ENCODE measurements around the gene TM9SF3.

TM9SF3 gene

GRCh38 chr10:96516337-96516736 is 70.5 kb downstream of the TM9SF3 start:
- H3K36me3 ChIP-seq (ENCODE audit: insufficient read depth, low read length), result peaks cover 14% of the 10 kb centered on the region; the same call in 1 of the 2 replicates
- no peaks in the 10 kb centered on the region for H4K20me1 ChIP-seq (ENCODE audit: insufficient read depth, low read length)
- no peaks in the 10 kb centered on the region for H3F3A ChIP-seq (ENCODE audit: insufficient read depth, low read length)
- no peaks in the 10 kb centered on the region for H3K9me2 ChIP-seq (ENCODE audit: low read depth, low read length)
- no peak overlapping the region for H3K4me3 ChIP-seq (ENCODE audit: low read depth, low read length, poor library complexity, severe bottlenecking)
- H3K4me1 ChIP-seq (ENCODE audit: insufficient read depth, low read length, severe bottlenecking), result peaks cover 18% of the 10 kb centered on the region
- no peak overlapping the region for H3K9ac ChIP-seq (ENCODE audit: low read length)
- H3K79me2 ChIP-seq (ENCODE audit: insufficient read depth, low read length), result no peaks in the 10 kb centered on the region
- no peaks in the 10 kb centered on the region for H3K9me3 ChIP-seq (ENCODE audit: low read length)
- no peaks in the 10 kb centered on the region for H3K27me3 ChIP-seq (ENCODE audit: insufficient read depth, low read length)
- H3K27ac ChIP-seq (ENCODE audit: low read depth, low read length, poor library complexity, severe bottlenecking), result no peak overlapping the region
- H2AFZ ChIP-seq (ENCODE audit: low read length), result no peak overlapping the region
- no peak overlapping the region for H3K4me2 ChIP-seq (ENCODE audit: low read length)
- no peak for TF ChIP-seq EZH2 (IDR thresholded peaks at IDR 0.05; ENCODE audit: borderline replicate concordance, low read length)
- TF ChIP-seq CTCF (IDR thresholded peaks at IDR 0.05; ENCODE audit: low read length), result no peak

DNA sequence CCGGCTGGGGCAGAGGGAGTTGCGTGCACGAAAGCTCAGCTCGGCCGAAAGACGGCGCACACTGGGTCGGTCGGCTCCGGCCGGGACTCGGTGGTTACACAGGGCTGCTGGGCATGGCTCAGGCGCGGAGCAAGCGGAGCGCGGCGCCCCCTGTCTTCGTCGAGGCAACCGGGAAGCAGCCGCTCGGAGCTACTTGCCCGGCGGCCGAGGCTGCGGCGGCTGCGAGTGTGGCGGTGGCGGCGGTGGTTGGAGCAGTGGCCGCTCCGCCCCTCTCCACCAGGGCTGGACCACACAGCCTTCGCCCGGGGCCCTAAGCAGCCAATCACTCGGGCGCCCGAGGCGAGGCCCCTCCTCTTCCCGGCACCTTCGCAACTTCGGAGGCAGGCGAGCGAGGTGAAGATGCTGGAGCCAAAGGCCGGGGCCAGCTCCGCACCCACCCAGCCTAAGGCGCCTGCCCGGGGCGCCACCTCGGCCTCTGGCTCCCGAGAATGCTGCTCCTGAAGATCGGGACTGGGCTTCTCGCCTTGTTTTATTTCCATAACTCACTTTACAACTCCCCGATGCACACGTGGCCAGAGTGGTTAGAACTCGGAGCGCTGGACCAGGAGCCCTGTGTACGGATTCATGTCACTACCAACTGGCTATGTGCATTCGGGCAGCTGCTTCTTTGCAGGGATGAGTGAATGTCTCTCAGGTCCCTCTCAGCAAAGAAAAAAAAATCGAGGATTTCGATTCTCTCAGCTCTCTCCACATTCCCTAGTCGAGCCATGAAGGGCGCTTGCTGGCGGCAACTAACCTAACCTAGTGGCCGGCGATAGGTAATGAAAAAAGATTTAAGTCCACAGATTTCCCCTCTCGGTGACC is 72.9 kb downstream of the TM9SF3 start, which contains the start of gene TLL2:
Gene TLL2, minus strand, starts transcription at position 229 of the 864 bp plus-strand sequence. CDS start 241 bp downstream, outside the sequence.
- Histone ChIP-seq H3K79me2 (ENCODE audit: insufficient read depth, low read length) (no peaks in the 10 kb centered on the region), H4K20me1 (ENCODE audit: insufficient read depth, low read length) (no peaks in the 10 kb centered on the region), H3K9me3 (ENCODE audit: low read length) (no peaks in the 10 kb centered on the region), H3K4me3 (ENCODE audit: low read depth, low read length, poor library complexity, severe bottlenecking) (peak within 1 kb of the TSS; percentile 59), H3K27ac (ENCODE audit: low read depth, low read length, poor library complexity, severe bottlenecking) (no peak within 1 kb of the TSS), H3K9me2 (ENCODE audit: low read depth, low read length) (no peaks in the 10 kb centered on the region), H3K27me3 (ENCODE audit: insufficient read depth, low read length) (no peaks in the 10 kb centered on the region), H3K4me1 (ENCODE audit: insufficient read depth, low read length, severe bottlenecking) (peaks cover 18% of the 10 kb centered on the region), H2AFZ (ENCODE audit: low read length) (no peak within 1 kb of the TSS), H3K9ac (ENCODE audit: low read length) (peak within 1 kb of the TSS; percentile 23; the same call in 1 of the 2 replicates), H3K36me3 (ENCODE audit: insufficient read depth, low read length) (no peaks in the 10 kb centered on the region; the same call in 1 of the 2 replicates), H3K4me2 (ENCODE audit: low read length) (peak within 1 kb of the TSS; percentile 90), H3F3A (ENCODE audit: insufficient read depth, low read length) (no peaks in the 10 kb centered on the region)
- TF ChIP-seq CTCF (IDR thresholded peaks at IDR 0.05; ENCODE audit: low read length) (peak; percentile 38), EZH2 (IDR thresholded peaks at IDR 0.05; ENCODE audit: borderline replicate concordance, low read length) (no peak)

GRCh38 chr10:96513305-96513697 is 73.5 kb downstream of the TM9SF3 start:
- H3K36me3 ChIP-seq (ENCODE audit: insufficient read depth, low read length), result no peaks in the 10 kb centered on the region
- H2AFZ ChIP-seq (ENCODE audit: low read length), result no peak overlapping the region
- H3K9ac ChIP-seq (ENCODE audit: low read length), result peak overlapping the region; percentile 23; the same call in 1 of the 2 replicates
- H3K79me2 ChIP-seq (ENCODE audit: insufficient read depth, low read length), result no peaks in the 10 kb centered on the region
- H3K27ac ChIP-seq (ENCODE audit: low read depth, low read length, poor library complexity, severe bottlenecking), result no peak overlapping the region
- peak overlapping the region; percentile 59 for H3K4me3 ChIP-seq (ENCODE audit: low read depth, low read length, poor library complexity, severe bottlenecking)
- no peaks in the 10 kb centered on the region for H4K20me1 ChIP-seq (ENCODE audit: insufficient read depth, low read length)
- H3K27me3 ChIP-seq (ENCODE audit: insufficient read depth, low read length), result no peaks in the 10 kb centered on the region
- no peaks in the 10 kb centered on the region for H3K9me2 ChIP-seq (ENCODE audit: low read depth, low read length)
- peaks cover 18% of the 10 kb centered on the region for H3K4me1 ChIP-seq (ENCODE audit: insufficient read depth, low read length, severe bottlenecking)
- H3K4me2 ChIP-seq (ENCODE audit: low read length), result peak overlapping the region; percentile 90
- no peak for TF ChIP-seq CTCF (IDR thresholded peaks at IDR 0.05; ENCODE audit: low read length)
- TF ChIP-seq EZH2 (IDR thresholded peaks at IDR 0.05; ENCODE audit: borderline replicate concordance, low read length), result no peak
- no peaks in the 10 kb centered on the region for H3K9me3 ChIP-seq (ENCODE audit: low read length)
- H3F3A ChIP-seq (ENCODE audit: insufficient read depth, low read length), result no peaks in the 10 kb centered on the region
